OCI-LY3 (cell line): ENCODE results near the gene SNAP91.

Experiments used
- H2AFZ ChIP-seq: fragments of 200-600, 300-600 bp; shearing (Covaris generic); 2 replicates; pipeline ENCODE4 v1.6.0; 2014; ENCODE audit warnings: antibody characterized with exemption, low read depth, low read length
- H3K27ac ChIP-seq: fragments of 200-600, 300-600 bp; sonication (generic); 2 replicates; pipeline ENCODE4 v1.5.1; 2014; ENCODE audit warnings: mild to moderate bottlenecking, low read length, moderate library complexity, mixed read lengths
- H3K27me3 ChIP-seq: fragments of 200-600, 300-600 bp; sonication (generic); 2 replicates; pipeline ENCODE4 v1.6.1; 2014; ENCODE audit warnings: low read depth, low read length, mixed read lengths
- H3K36me3 ChIP-seq: fragments of 200-600, 300-600 bp; sonication (generic); replicated peaks from 2 replicates; pipeline ENCODE3; 2014; ENCODE audit warnings: low read depth, low read length, mixed read lengths
- H3K4me1 ChIP-seq: fragments of 300-600, 200-600 bp; sonication (generic); 2 replicates; pipeline ENCODE4 v1.6.1; 2014; ENCODE audit warnings: low read length, mixed read lengths
- H3K4me2 ChIP-seq: fragments of 200-600, 300-600 bp; sonication (generic); 2 replicates; pipeline ENCODE4 v1.6.1; 2014; ENCODE audit warnings: low read length, mixed read lengths
- H3K4me3 ChIP-seq: fragments of 300-600, 200-600 bp; sonication (generic); 2 replicates; pipeline ENCODE4 v1.5.1; 2014; ENCODE audit warnings: antibody characterized with exemption, mild to moderate bottlenecking, low read length, moderate library complexity
- H3K79me2 ChIP-seq: fragments of 300-600, 200-600 bp; shearing (Covaris generic); 2 replicates; pipeline ENCODE4 v1.6.1; 2014; ENCODE audit warnings: mild to moderate bottlenecking, low read length, mixed read lengths
- H3K9ac ChIP-seq: fragments of 300-600, 200-600 bp; shearing (Covaris generic); 2 replicates; pipeline ENCODE4 v1.6.0; 2014; ENCODE audit warnings: mild to moderate bottlenecking, low read length, moderate library complexity
- H3K9me3 ChIP-seq: fragments of 200-600, 300-600 bp; shearing (Covaris generic); 2 replicates; pipeline ENCODE4 v1.6.1; 2014; ENCODE audit warnings: low read length, mixed read lengths; ENCODE audit not compliant: insufficient read depth
- H4K20me1 ChIP-seq: fragments of 200-600, 300-600 bp; sonication (generic); 2 replicates; pipeline ENCODE4 v1.6.1; 2016; ENCODE audit warnings: low read length, mixed read lengths; ENCODE audit not compliant: insufficient read depth
- EZH2phosphoT487 ChIP-seq: fragments of 200-600 bp; shearing (Covaris generic); IDR thresholded peaks from 2 replicates; pipeline ENCODE4 v1.6.1; 2018; ENCODE audit warnings: antibody characterized with exemption, mixed run types, low read depth
- TF ChIP-seq, protein P1 (sequence below): fragments of 200-600, 300-600 bp; sonication (generic); IDR thresholded peaks from 2 replicates; pipeline ENCODE4 v1.5.1; 2014; ENCODE audit warnings: antibody characterized with exemption, low read length, low read depth

The SNAP91 gene

DNA sequence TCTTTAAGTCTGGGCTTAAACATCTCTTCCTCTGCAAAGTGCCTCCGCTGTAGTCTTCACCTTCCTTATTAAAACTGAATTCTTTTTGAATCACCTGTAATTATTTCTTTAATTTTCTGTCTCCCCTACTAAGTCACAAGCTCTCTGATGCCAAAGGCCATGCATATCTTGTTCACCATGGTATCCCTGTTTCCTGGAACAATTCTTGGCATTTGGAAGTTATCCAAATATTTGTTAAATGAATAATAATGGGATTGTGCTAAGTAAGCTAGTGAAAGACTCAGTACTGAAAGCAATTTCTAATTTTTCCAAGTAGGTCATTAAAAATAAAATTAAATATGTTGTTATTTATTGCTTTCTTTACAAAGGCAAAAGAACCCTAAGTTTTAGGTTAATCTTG is 12.2 kb downstream of the SNAP91 start:
- no peak for TF ChIP-seq EZH2phosphoT487
- TF ChIP-seq, protein P1, sequence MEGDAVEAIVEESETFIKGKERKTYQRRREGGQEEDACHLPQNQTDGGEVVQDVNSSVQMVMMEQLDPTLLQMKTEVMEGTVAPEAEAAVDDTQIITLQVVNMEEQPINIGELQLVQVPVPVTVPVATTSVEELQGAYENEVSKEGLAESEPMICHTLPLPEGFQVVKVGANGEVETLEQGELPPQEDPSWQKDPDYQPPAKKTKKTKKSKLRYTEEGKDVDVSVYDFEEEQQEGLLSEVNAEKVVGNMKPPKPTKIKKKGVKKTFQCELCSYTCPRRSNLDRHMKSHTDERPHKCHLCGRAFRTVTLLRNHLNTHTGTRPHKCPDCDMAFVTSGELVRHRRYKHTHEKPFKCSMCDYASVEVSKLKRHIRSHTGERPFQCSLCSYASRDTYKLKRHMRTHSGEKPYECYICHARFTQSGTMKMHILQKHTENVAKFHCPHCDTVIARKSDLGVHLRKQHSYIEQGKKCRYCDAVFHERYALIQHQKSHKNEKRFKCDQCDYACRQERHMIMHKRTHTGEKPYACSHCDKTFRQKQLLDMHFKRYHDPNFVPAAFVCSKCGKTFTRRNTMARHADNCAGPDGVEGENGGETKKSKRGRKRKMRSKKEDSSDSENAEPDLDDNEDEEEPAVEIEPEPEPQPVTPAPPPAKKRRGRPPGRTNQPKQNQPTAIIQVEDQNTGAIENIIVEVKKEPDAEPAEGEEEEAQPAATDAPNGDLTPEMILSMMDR = no peak
- Histone ChIP-seq H3K4me1 (peaks cover under 1% of the 10 kb centered on the region; the same call in 1 of the 2 replicates), H4K20me1 (no peaks in the 10 kb centered on the region), H3K9me3 (no peaks in the 10 kb centered on the region), H3K27ac (no peak overlapping the region), H3K79me2 (no peaks in the 10 kb centered on the region), H3K4me2 (no peak overlapping the region), H2AFZ (no peak overlapping the region), H3K4me3 (no peak overlapping the region), H3K9ac (no peak overlapping the region), H3K27me3 (no peaks in the 10 kb centered on the region), H3K36me3 (no peaks in the 10 kb centered on the region)

DNA sequence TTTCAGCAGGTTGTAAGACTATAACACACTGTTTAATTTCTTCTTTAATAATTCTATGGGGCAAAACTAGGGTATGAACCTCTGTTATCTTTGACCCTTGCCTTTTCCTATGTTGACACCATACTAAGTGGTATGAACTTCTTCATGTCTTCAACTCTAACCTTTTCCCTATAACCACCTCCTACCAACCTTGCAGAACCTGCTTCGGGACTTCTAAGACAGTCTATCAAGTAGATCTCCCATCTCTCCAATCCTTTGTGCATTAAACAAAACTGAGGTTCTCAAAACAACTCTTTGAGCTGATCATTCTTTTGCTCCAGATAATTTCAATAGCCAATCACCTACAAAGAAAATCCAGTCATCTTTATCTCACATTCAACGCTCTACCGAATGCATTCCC is 23.4 kb downstream of the SNAP91 start:
- no peak overlapping the region for H3K4me2 ChIP-seq
- no peaks in the 10 kb centered on the region for H4K20me1 ChIP-seq
- no peaks in the 10 kb centered on the region for H3K9me3 ChIP-seq
- H3K27ac ChIP-seq = no peak overlapping the region
- H3K36me3 ChIP-seq = no peaks in the 10 kb centered on the region
- no peak overlapping the region for H3K9ac ChIP-seq
- H3K4me3 ChIP-seq = no peak overlapping the region
- no peak for TF ChIP-seq EZH2phosphoT487
- TF ChIP-seq, protein P1 = no peak
- no peaks in the 10 kb centered on the region for H3K79me2 ChIP-seq
- H2AFZ ChIP-seq = no peak overlapping the region
- no peaks in the 10 kb centered on the region for H3K27me3 ChIP-seq
- H3K4me1 ChIP-seq = peaks cover 6% of the 10 kb centered on the region

DNA sequence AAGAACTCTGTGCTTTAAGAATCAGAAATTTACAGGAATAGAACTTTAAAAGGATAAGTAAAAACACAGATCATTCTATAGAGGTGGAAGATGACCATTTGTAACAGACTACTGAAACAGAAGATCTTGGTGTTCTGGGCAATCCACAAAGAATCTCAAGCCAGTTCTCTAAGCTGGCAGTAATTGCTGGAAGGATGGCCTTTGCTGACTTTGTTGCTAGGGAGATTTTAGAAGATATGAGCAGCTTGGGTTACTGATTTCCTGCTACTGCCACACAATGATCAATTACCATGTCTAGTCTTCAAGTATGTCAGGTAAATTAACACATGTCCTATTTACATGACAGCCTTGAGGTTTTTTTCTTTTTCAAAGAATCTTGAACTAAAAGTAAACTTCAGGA is 31.1 kb downstream of the SNAP91 start:
- TF ChIP-seq, protein P1 = no peak
- TF ChIP-seq EZH2phosphoT487 = no peak
- no peaks in the 10 kb centered on the region for H3K27me3 ChIP-seq
- no peaks in the 10 kb centered on the region for H3K4me1 ChIP-seq
- H4K20me1 ChIP-seq = no peaks in the 10 kb centered on the region
- H3K4me3 ChIP-seq = no peak overlapping the region
- H3K36me3 ChIP-seq = no peaks in the 10 kb centered on the region
- H3K9me3 ChIP-seq = no peaks in the 10 kb centered on the region
- no peak overlapping the region for H3K27ac ChIP-seq
- no peak overlapping the region for H3K4me2 ChIP-seq
- H2AFZ ChIP-seq = no peak overlapping the region
- no peaks in the 10 kb centered on the region for H3K79me2 ChIP-seq
- H3K9ac ChIP-seq = no peak overlapping the region

DNA sequence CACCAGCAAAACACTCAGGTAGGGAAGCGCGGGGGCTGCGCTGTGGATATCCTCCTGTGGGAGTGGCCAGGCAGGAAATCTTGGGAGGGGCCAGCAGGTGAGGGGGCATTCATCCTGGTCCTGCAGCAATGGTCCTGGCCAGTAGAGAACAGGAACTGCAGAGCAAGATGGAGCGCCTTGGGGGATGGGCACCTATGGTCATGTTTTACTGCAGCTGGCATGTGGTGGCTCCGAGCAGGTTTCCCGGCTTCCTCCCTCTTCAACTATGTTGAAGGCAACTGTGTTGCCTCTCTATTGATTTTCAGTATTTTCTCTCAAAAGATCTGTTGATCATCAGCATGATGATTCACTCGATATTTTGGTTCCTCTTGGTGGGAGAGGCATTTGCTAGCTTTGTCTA is 70.9 kb downstream of the SNAP91 start:
- H3K36me3 ChIP-seq = no peaks in the 10 kb centered on the region
- no peaks in the 10 kb centered on the region for H4K20me1 ChIP-seq
- no peak overlapping the region for H3K27ac ChIP-seq
- no peak overlapping the region for H3K9ac ChIP-seq
- no peaks in the 10 kb centered on the region for H3K27me3 ChIP-seq
- no peaks in the 10 kb centered on the region for H3K9me3 ChIP-seq
- TF ChIP-seq EZH2phosphoT487 = no peak
- TF ChIP-seq, protein P1 = no peak
- H3K79me2 ChIP-seq = no peaks in the 10 kb centered on the region
- no peaks in the 10 kb centered on the region for H3K4me1 ChIP-seq
- no peak overlapping the region for H3K4me2 ChIP-seq
- H2AFZ ChIP-seq = no peak overlapping the region
- H3K4me3 ChIP-seq = no peak overlapping the region
